Esophagus squamous epithelium (tissue), 5 donors: Measurements from ENCODE around the gene ABHD8. TPM values are rescaled to one million over a fixed set of nuclear protein-coding genes. Genes with fewer than 3 reads are reported as not detected.

Experiments
- DNase-seq: peaks from one replicate; lab custom pipeline; 2025; lab: John Stamatoyannopoulos, UW
- H3K27ac ChIP-seq, 4 donors: fragments of 200-600 bp; sonication (generic); one replicate each; pipeline ENCODE4 v1.5.1; 2016 to 2019; ENCODE audit warnings: mild to moderate bottlenecking in 1 of 4
- H3K27me3 ChIP-seq, 4 donors: fragments of 200-600 bp; sonication (generic); 1 replicate in 3 of 4; 2 replicates in 1 of 4; pipeline versions ENCODE4 v1.5.1 to v1.6.0; 2017 to 2021; ENCODE audit warnings: antibody characterized with exemption in 1 of 4
- H3K36me3 ChIP-seq, 3 donors: fragments of 200-600 bp; sonication (generic); one replicate each; pipeline ENCODE4 v1.5.1; 2016 to 2019
- H3K4me1 ChIP-seq, 3 donors: fragments of 200-600 bp; sonication (generic); one replicate each; pipeline ENCODE4 v1.5.1; 2017 to 2019
- H3K4me3 ChIP-seq, 4 donors: fragments of 200-600 bp; sonication (generic); 1 replicate in 3 of 4; 2 replicates in 1 of 4; pipeline ENCODE4 v1.5.1; 2016 to 2019; ENCODE audit warnings: mild to moderate bottlenecking in 2 of 4, moderate library complexity in 1 of 4
- H3K9me3 ChIP-seq, 3 donors: fragments of 200-600 bp; sonication (generic); one replicate each; pipeline ENCODE4 v1.5.1; 2016 to 2019
- CTCF ChIP-seq, 6 experiments: fragments of 450-650 bp in 4 of 6; fragments of 200-600 bp in 2 of 6; sonication (generic) in 2 of 6; IDR thresholded peaks; one replicate each; pipeline ENCODE4 v1.5.1; 2016 to 2019; ENCODE audit warnings: antibody characterized with exemption in 6 of 6, mild to moderate bottlenecking in 4 of 6, moderate library complexity in 4 of 6
- POLR2A ChIP-seq, 4 donors: fragments of 450-650 bp; IDR thresholded peaks; one replicate each; pipeline ENCODE4 v1.6.1; 2017; ENCODE audit warnings: antibody characterized with exemption in 4 of 4, mild to moderate bottlenecking in 4 of 4, moderate library complexity in 3 of 4
- WGBS, 2 donors: methylation state at CpG; one replicate each; pipeline ENCODE4 v1.1.5; 2018; 5-methylcytosine and 5-hydroxymethylcytosine counted together
- intact Hi-C: fragments of 100-400 bp; cut with DNase I; formaldehyde crosslinking; loops from one replicate; pipeline ENCODE4 v1.15.0; 2022
- total RNA-seq, 4 donors: library from RNA; depleted of rRNA; stranded (reverse); fragments of >200 nt; gene quantifications; one replicate each; pipeline ENCODE4 v1.1.0, GENCODE V29; 2016
- donor health status: DM: yes; HTN: yes; CAD: no.

ABHD8 gene
- total RNA-seq, 4 donors from 2014 or later = 2.0 to 8.4 (median 5.2) TPM

DNA sequence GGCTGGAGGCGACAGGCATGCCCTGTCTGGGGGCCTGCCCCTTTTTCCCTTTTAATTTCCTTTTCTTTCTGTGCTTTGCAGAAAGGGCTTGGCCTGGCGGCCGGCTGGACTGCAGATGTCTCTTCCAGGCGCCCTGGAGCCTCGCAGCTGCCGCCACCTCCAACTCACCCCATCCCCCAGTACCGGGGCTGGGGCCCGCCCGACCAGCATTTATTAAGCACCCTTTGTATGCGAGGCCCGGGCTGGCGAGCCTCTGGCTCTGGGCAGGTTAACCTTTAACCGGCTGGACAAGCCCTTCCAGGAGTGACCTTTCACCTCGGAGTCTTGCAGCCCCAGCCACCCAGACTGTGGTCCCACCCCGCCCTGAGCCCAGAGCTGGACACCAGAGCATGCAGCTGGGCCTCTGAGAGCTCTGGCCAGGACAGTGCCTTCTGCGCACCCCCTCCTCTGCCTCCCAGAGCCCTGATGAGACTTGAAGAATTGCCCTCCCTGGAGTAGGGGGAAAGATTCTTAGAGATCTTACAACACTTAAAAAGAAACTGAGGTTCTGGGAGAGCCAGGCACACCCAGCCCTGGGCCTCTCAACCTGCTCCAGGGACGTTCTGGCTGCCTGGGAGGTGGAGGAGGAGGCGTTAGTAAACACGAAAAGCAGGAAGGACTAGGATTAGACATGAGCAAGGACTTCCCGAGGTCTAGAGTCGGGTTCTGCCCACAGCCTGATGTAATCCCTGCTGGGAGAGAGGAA is 56.4 kb downstream of the ABHD8 start:
- DNase-seq = no peak
- Histone ChIP-seq H3K27ac (peak overlapping the region; percentile 90 to 94 (median 92)), H3K4me3 (peak overlapping the region; percentile 81 to 95 (median 90)), H3K27me3 (no peaks in the 10 kb centered on the region), H3K36me3 (no peaks in the 10 kb centered on the region), H3K4me1 (peaks cover 23 to 74% (median 38%) of the 10 kb centered on the region in 3 donors), H3K9me3 (no peaks in the 10 kb centered on the region)
- intact Hi-C loops = no loop called here
- WGBS, 2 donors = 7 to 15% methylated on average over 11 to 12 of the region's 21 CpGs
- TF ChIP-seq POLR2A (IDR thresholded peaks at IDR 0.05) (no peak), CTCF (IDR thresholded peaks at IDR 0.05) (no peak)

- DNase-seq = no peak
- H3K4me3 ChIP-seq = peak within 1 kb of the TSS; percentile 81 to 95 (median 90)
- no peaks in the 10 kb centered on the region for H3K27me3 ChIP-seq
- peaks cover 23 to 87% (median 41%) of the 10 kb centered on the region in 3 donors for H3K4me1 ChIP-seq
- no peaks in the 10 kb centered on the region for H3K9me3 ChIP-seq
- no CpG with 5 or more reads among the region's 72 CpGs for WGBS, 2 donors
- peak within 1 kb of the TSS; percentile 90 to 94 (median 92) for H3K27ac ChIP-seq
- TF ChIP-seq CTCF (IDR thresholded peaks at IDR 0.05) (no peak), POLR2A (IDR thresholded peaks at IDR 0.05) (peak in 1 of 4 donors; percentile 20)
- peaks cover 0 to 9% (median 0%) of the 10 kb centered on the region in 3 donors for H3K36me3 ChIP-seq
- intact Hi-C loops = no loop called here
These were observed 57.7 kb downstream of the ABHD8 start, which contains the start of gene NR2F6 for GRCh38 chr19:17245535-17245984. Gene NR2F6, minus strand, starts transcription at chr19:17245919. Its CDS starts 699 bp downstream, at chr19:17245220.

- intact Hi-C loops = no loop called here
- Histone ChIP-seq H3K9me3 (no peaks in the 10 kb centered on the region), H3K4me1 (peaks cover 23 to 85% (median 41%) of the 10 kb centered on the region in 3 donors), H3K27ac (peak overlapping the region; percentile 88 to 94 (median 92)), H3K4me3 (peak overlapping the region; percentile 81 to 95 (median 90)), H3K36me3 (peaks cover 0 to 15% (median 0%) of the 10 kb centered on the region in 3 donors), H3K27me3 (no peaks in the 10 kb centered on the region)
- no peak for DNase-seq
- 8% methylated on average over 4 of the region's 100 CpGs; no CpG with 5 or more reads in 1 of the 2 donors for WGBS, 2 donors
- TF ChIP-seq POLR2A (IDR thresholded peaks at IDR 0.05) (no peak), CTCF (IDR thresholded peaks at IDR 0.05) (no peak)
These were observed 58.3 kb downstream of the ABHD8 start for GRCh38 chr19:17244618-17245534.

DNA sequence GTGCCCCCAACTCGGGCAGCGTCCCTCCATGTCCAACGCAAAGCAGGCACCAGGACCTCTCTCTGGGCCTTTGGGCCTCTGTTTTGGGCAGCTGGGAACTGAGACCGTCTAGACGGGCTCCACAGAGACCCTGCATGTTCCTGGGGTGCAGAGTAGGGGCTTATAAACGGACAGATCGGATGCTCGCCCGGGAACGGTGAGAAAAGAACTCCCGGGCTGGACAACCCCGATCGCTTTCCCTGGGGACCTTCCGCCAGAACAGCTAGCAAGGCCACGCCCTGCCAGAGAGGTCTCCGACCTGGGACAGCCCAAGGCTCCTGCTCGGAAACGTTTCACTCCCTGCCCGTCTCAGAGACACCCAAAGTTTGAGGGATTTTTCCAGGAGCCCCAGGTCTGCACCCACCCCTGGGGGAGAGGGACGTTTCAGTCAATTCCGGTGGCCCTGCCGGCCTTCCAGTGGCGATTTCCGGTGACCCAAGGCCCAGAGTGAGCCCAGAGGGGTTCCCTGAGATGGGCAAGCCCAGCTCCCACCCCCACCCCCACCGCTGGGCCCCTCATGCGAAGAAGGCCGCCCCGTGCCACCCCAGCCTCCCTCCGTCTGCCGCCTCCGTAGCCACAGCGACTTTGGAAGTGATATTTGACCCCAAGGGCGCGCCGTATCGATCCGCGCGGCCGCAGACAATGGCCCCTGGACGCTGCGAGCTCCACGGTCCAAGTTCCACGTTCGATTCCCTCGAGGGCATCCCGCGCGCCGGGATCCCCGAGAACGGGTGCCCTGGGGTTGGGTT is 59.2 kb downstream of the ABHD8 start:
- H3K4me3 ChIP-seq = peak overlapping the region; percentile 81 to 95 (median 90)
- no peak for DNase-seq
- intact Hi-C loops = no loop called here
- H3K4me1 ChIP-seq = peaks cover 23 to 77% (median 41%) of the 10 kb centered on the region in 3 donors
- H3K9me3 ChIP-seq = no peaks in the 10 kb centered on the region
- peaks cover 0 to 24% (median under 1%) of the 10 kb centered on the region in 3 donors for H3K36me3 ChIP-seq
- no peaks in the 10 kb centered on the region for H3K27me3 ChIP-seq
- TF ChIP-seq CTCF (IDR thresholded peaks at IDR 0.05) (no peak), POLR2A (IDR thresholded peaks at IDR 0.05) (no peak)
- 0 to 9% methylated on average over 2 to 8 of the region's 52 CpGs for WGBS, 2 donors
- H3K27ac ChIP-seq = peak overlapping the region; percentile 88 to 94 (median 92)
